ENCODE results near the gene PCDH17. TPM values are rescaled to one million over a fixed set of nuclear protein-coding genes. Genes with fewer than 3 reads are reported as not detected.

The PCDH17 gene
- total and polyA plus RNA-seq, 7 donors: under 0.01 to 5.0 (median 2.8) TPM

GRCh38 chr13:57630661-57631595 lies 616 bp upstream of the PCDH17 start:
- Histone ChIP-seq H3K36me3 (no peaks in the 10 kb centered on the region), H3K27ac (peak overlapping the region; percentile 35 to 75 (median 44)), H3K27me3 (peaks cover 33 to 94% (median 72%) of the 10 kb centered on the region in 3 donors), H3K4me3 (peak overlapping the region; percentile 31 to 54 (median 48)), H3K9me3 (no peaks in the 10 kb centered on the region), H3K4me1 (peaks cover 0 to 41% (median 35%) of the 10 kb centered on the region in 4 donors)
- 5 to 16% methylated on average over 32 of the region's 32 CpGs for WGBS, 2 donors
- intact Hi-C loops (cut with DNase I): no loop called here
- no peak for DNase-seq
- TF ChIP-seq POLR2A (IDR thresholded peaks at IDR 0.05): no peak

GRCh38 chr13:57632276-57633140 lies 964 bp downstream of the PCDH17 start:
- Histone ChIP-seq H3K36me3 (no peaks in the 10 kb centered on the region), H3K27me3 (peaks cover 33 to 78% (median 61%) of the 10 kb centered on the region in 3 donors), H3K9me3 (no peaks in the 10 kb centered on the region), H3K4me1 (peaks cover 0 to 41% (median 35%) of the 10 kb centered on the region in 4 donors), H3K27ac (peak overlapping the region; percentile 35 to 75 (median 44)), H3K4me3 (peak overlapping the region; percentile 31 to 54 (median 48))
- 8 to 43% methylated on average over 70 of the region's 70 CpGs for WGBS, 2 donors
- TF ChIP-seq POLR2AphosphoS5 (IDR thresholded peaks at IDR 0.05): no peak
- TF ChIP-seq EP300 (IDR thresholded peaks at IDR 0.05): no peak
- intact Hi-C loops (cut with DNase I): no loop called here
- DNase-seq: peak; percentile 62

GRCh38 chr13:57633141-57633949 lies 1.8 kb downstream of the PCDH17 start:
- Histone ChIP-seq H3K9me3 (no peaks in the 10 kb centered on the region), H3K27ac (peak overlapping the region in 3 of 4 donors; percentile 35 to 75 (median 44)), H3K36me3 (no peaks in the 10 kb centered on the region), H3K4me3 (peak overlapping the region; percentile 18 to 54 (median 48)), H3K4me1 (peaks cover 0 to 41% (median 35%) of the 10 kb centered on the region in 4 donors), H3K27me3 (peaks cover 29 to 70% (median 52%) of the 10 kb centered on the region in 3 donors)
- intact Hi-C loops (cut with DNase I): no loop called here
- peak; percentile 13 to 57 (median 45) for TF ChIP-seq POLR2AphosphoS5 (IDR thresholded peaks at IDR 0.05)
- no peak for TF ChIP-seq EP300 (IDR thresholded peaks at IDR 0.05)
- peak in 3 of 4 experiments; percentile 15 to 28 (median 16) for TF ChIP-seq CTCF (IDR thresholded peaks at IDR 0.05)
- TF ChIP-seq POLR2A (IDR thresholded peaks at IDR 0.05): no peak
- peak; percentile 74 for DNase-seq
- WGBS, 2 donors: 15 to 49% methylated on average over 77 of the region's 77 CpGs

- no peaks in the 10 kb centered on the region for H3K36me3 ChIP-seq
- TF ChIP-seq CTCF (IDR thresholded peaks at IDR 0.05) (no peak), POLR2A (IDR thresholded peaks at IDR 0.05) (no peak), POLR2AphosphoS5 (IDR thresholded peaks at IDR 0.05) (no peak), EP300 (IDR thresholded peaks at IDR 0.05) (no peak)
- peak; percentile 61 for DNase-seq
- peaks cover 0 to 38% (median 32%) of the 10 kb centered on the region in 4 donors for H3K4me1 ChIP-seq
- no peaks in the 10 kb centered on the region for H3K9me3 ChIP-seq
- intact Hi-C loops (cut with DNase I): no loop called here
- WGBS, 2 donors: 14 to 39% methylated on average over 78 of the region's 78 CpGs
- H3K4me3 ChIP-seq: peak overlapping the region; percentile 18 to 54 (median 48)
- H3K27me3 ChIP-seq: peaks cover 28 to 61% (median 44%) of the 10 kb centered on the region in 3 donors
- peak overlapping the region in 3 of 4 donors; percentile 7 to 75 (median 33) for H3K27ac ChIP-seq
Measured at GRCh38 chr13:57633950-57634838, 2.6 kb downstream of the PCDH17 start.
